ENCODE measurements around the gene SMC1B.

The SMC1B gene

DNA sequence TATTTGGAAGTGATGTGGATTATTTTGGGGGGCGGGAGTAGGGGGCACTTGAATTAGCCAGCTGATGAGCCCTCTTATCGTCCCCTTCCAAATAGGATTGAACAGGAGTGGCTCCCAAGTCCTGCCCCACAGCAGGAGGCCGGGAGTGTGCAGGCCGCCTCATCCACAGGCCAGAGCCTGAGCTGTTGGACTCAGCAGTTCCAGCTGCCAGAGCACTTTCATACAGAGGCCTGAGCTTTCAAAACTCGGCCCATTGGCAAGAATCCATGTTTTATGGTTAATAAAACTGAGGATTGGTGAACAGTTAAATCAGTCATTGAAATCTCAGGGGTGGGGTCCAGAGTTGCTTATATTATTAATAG lies 94.1 kb downstream of the SMC1B start:
- DNase-seq (ENCODE audit: low read depth): no peak
- TF ChIP-seq, protein P1, sequence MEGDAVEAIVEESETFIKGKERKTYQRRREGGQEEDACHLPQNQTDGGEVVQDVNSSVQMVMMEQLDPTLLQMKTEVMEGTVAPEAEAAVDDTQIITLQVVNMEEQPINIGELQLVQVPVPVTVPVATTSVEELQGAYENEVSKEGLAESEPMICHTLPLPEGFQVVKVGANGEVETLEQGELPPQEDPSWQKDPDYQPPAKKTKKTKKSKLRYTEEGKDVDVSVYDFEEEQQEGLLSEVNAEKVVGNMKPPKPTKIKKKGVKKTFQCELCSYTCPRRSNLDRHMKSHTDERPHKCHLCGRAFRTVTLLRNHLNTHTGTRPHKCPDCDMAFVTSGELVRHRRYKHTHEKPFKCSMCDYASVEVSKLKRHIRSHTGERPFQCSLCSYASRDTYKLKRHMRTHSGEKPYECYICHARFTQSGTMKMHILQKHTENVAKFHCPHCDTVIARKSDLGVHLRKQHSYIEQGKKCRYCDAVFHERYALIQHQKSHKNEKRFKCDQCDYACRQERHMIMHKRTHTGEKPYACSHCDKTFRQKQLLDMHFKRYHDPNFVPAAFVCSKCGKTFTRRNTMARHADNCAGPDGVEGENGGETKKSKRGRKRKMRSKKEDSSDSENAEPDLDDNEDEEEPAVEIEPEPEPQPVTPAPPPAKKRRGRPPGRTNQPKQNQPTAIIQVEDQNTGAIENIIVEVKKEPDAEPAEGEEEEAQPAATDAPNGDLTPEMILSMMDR (conservative IDR thresholded peaks at IDR 0.05; ENCODE audit: low read depth, low read length): no peak
- H3K4me3 ChIP-seq (ENCODE audit: low read length): no peak overlapping the region

DNA sequence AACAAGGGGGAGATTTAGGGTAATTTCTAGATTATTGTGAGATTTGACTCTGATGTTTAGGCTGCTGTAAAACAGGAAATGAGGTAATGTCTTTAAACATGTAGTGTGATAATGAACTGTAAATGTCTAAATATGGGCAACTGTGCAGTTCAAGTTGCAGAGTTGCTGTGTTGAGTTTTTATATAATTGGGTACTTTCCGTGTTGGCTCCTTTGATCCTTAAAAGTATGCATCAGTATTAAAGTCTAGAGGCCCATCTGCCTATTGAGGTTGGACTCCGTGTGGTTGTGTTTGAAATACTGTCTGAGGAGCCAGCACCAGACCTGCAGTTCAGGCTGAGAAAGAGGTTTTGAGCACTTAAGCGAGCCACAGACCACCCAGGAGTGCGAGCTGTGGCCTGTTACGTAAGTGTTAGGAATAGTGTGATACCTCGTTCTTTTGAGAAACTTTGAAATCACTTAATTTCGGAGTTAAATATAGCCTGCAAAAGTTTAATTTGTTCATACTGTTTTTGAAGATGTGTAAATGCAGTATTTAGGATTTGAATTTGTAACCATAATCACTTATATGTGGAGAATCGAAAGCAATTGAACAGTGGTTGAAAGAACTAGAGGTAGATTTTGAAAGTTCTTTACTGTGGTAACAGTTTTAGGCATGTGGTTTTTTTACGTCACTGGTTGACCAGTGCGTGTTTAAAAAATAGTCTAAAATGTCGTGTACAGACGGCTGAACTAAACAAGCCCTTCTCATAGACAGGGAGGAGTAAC lies 94.7 kb downstream of the SMC1B start:
- TF ChIP-seq, protein P1 (conservative IDR thresholded peaks at IDR 0.05; ENCODE audit: low read depth, low read length): no peak
- peak overlapping the region; percentile 26 for H3K4me3 ChIP-seq (ENCODE audit: low read length)
- no peak for DNase-seq (ENCODE audit: low read depth)

DNA sequence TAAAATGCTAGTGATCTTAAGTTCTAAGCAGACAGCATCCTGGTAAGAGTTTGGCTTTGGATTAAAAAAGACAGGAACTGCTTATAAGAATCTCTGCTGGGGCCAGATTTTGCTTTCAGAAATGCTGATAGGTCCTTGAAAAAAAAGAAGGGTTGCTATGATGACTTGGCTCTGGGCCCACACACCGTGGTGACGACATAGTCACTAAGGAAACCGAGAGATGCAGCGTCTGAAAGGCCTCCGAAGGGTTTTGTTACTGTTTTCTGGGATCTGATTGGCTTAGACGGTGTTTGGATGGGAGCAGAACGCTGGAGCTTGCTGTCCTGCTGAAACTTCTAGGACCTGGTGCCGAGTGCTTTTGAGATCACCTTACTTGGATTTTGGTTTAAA lies 95.2 kb downstream of the SMC1B start:
- peak overlapping the region; percentile 26 for H3K4me3 ChIP-seq (ENCODE audit: low read length)
- TF ChIP-seq, protein P1 (conservative IDR thresholded peaks at IDR 0.05; ENCODE audit: low read depth, low read length): no peak
- peak; percentile 67 for DNase-seq (ENCODE audit: low read depth)

DNA sequence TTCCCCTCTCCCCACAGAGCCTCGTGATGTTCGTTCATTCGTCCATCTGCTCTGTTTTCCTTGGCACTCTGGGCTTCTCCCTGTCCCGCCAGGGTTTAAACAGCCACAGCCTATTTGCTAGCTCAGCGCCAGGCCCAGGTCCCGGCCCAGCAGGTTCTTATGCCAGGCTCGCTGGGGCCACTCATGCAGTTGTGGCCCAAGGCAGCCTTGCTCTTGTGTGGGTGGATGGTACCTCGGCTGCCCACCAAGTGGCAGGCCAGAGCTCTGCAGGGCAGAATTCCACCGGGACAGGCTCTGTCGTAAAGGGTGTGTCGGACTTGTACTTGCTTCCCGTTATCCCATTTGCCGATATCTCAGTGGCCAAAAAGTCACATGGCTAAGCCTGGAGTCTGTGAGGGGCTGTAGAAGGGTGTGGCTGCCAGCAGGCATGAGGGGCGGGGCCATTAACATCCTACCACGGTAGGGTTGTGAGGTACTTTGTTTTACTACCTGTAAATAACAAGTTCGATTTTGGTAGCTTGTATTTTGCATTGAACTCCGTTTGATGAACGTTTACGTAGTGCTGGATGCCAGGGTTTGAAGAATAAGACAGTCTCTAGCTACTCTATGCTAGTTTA lies 95.7 kb downstream of the SMC1B start:
- H3K4me3 ChIP-seq (ENCODE audit: low read length): no peak overlapping the region
- DNase-seq (ENCODE audit: low read depth): no peak
- TF ChIP-seq, protein P1 (conservative IDR thresholded peaks at IDR 0.05; ENCODE audit: low read depth, low read length): peak; percentile 41

DNA sequence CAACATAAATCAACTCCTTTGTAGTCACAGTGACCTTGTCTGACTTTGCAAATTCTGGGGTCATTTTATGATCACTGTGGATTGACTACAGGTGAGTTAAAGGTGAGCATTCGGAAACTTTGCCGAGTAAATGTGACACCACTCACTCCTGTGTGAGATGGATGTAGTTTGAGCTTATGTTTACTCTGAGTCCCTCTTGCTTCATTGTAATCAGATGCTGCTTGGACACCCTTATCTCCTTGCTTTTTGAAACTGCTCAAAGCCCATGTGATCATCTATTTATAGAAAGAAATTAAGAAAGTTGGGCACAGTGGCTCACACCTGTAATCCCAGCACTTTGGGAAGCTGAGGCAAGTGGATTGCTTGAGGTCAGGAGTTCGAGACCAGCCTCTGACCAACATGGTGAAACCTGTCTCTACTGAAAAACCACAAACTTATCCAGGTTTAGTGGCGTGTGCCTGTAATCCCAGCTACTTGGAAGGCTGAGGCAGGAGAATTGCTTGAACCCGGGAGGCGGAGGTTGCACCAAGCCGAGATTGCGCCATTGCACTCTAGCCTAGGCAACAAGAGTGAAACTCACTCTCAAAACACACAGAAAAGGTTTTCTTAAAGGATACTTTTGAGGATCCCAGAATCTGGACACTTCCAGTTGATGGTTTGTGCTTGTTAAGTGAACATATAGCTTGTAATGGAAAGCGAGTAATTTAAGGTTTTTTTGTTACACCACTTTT lies 96.4 kb downstream of the SMC1B start:
- no peak for DNase-seq (ENCODE audit: low read depth)
- H3K4me3 ChIP-seq (ENCODE audit: low read length): no peak overlapping the region
- TF ChIP-seq, protein P1 (conservative IDR thresholded peaks at IDR 0.05; ENCODE audit: low read depth, low read length): no peak

DNA sequence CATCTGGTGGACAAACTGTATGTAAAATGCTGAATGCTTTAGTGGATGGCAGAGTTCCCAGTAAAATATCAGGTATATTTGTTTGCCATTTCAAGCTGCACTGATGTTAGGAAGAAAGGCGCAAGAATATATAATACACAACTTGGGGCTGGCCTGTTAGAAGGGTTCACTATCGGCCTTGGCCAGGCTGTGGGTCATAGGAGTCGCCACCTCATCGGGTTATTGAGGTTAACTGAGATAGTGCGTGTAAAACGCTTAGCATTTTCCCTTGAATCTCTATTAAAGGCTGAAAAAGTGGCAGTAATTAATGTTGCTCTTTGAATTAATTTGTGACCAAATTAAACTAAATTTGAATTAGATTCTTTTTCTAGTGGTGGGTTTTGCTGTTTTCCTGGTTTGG lies 98.6 kb downstream of the SMC1B start:
- no peak for DNase-seq (ENCODE audit: low read depth)
- TF ChIP-seq, protein P1 (conservative IDR thresholded peaks at IDR 0.05; ENCODE audit: low read depth, low read length): no peak
- H3K4me3 ChIP-seq (ENCODE audit: low read length): no peak overlapping the region

Measured in retinal pigment epithelial cell (primary cell).